ENCODE results near the gene ACKR3. TPM values are rescaled to one million over a fixed set of nuclear protein-coding genes. Genes with fewer than 3 reads are reported as not detected.

ACKR3 gene
- polyA plus RNA-seq, 1 experiment, result 6.6 TPM

GRCh38 chr2:236616624-236617023 is 47.0 kb downstream of the ACKR3 start:
- no peaks in the 10 kb centered on the region for H3K36me3 ChIP-seq (ENCODE audit: control insufficient read depth, insufficient read depth, low read length)
- ChIA-PET CTCF (interaction anchor here (1.4 kb wide), 1 partner anchor 9 kb away, joined by 3 read pairs; no protein-coding TSS in a partner anchor), POLR2A (no interaction called here)
- H3K27me3 ChIP-seq (ENCODE audit: control insufficient read depth, insufficient read depth, low read length), result peaks cover 3% of the 10 kb centered on the region
- no peak for DNase-seq (ENCODE audit: low read depth)
- no peak overlapping the region for H3K4me3 ChIP-seq (ENCODE audit: low read depth, low read length)
- TF ChIP-seq, protein P1, sequence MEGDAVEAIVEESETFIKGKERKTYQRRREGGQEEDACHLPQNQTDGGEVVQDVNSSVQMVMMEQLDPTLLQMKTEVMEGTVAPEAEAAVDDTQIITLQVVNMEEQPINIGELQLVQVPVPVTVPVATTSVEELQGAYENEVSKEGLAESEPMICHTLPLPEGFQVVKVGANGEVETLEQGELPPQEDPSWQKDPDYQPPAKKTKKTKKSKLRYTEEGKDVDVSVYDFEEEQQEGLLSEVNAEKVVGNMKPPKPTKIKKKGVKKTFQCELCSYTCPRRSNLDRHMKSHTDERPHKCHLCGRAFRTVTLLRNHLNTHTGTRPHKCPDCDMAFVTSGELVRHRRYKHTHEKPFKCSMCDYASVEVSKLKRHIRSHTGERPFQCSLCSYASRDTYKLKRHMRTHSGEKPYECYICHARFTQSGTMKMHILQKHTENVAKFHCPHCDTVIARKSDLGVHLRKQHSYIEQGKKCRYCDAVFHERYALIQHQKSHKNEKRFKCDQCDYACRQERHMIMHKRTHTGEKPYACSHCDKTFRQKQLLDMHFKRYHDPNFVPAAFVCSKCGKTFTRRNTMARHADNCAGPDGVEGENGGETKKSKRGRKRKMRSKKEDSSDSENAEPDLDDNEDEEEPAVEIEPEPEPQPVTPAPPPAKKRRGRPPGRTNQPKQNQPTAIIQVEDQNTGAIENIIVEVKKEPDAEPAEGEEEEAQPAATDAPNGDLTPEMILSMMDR (IDR thresholded peaks at IDR 0.05; ENCODE audit: insufficient read depth, low read depth, low read length), result no peak

- POLR2A ChIA-PET, result no interaction called here
Measured at GRCh38 chr2:236617221-236617737, 47.7 kb downstream of the ACKR3 start.

DNA sequence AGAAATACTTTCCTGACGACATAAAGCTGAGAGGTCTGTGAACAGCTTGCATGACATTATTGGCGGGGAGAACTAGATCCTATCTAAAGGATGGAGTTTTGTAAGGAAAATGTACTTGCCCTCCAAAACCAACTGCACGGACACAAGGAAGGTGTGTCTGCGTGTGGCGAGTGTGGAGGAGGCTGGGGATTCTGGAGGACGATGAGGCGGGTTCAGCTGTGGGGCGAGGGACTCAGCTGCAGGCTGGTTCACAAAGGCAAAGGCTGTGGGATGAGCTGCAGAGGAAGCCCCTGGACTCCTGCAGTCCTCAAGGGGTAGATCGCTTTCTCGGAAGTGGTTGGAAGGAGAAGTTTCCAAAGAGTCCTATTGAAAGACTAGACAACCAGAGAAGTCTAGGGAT is 48.2 kb downstream of the ACKR3 start:
- Histone ChIP-seq H3K4me3 (ENCODE audit: low read depth, low read length) (no peak overlapping the region), H3K27me3 (ENCODE audit: control insufficient read depth, insufficient read depth, low read length) (peaks cover 4% of the 10 kb centered on the region), H3K36me3 (ENCODE audit: control insufficient read depth, insufficient read depth, low read length) (no peaks in the 10 kb centered on the region)
- CTCF ChIA-PET, result interaction anchor here (1.3 to 1.4 kb wide), 2 partner anchors 8 to 10 kb away, joined by 3 read pairs; no protein-coding TSS in a partner anchor
- POLR2A ChIA-PET, result no interaction called here
- no peak for DNase-seq (ENCODE audit: low read depth)
- TF ChIP-seq, protein P1 (IDR thresholded peaks at IDR 0.05; ENCODE audit: insufficient read depth, low read depth, low read length), result no peak

More at GRCh38 chr2:236617221-236617737, 47.7 kb downstream of the ACKR3 start:
- CTCF ChIA-PET, result interaction anchor here (1.3 to 1.4 kb wide), 2 partner anchors 8 to 9 kb away, joined by 3 read pairs; no protein-coding TSS in a partner anchor
- H3K36me3 ChIP-seq (ENCODE audit: control insufficient read depth, insufficient read depth, low read length), result no peaks in the 10 kb centered on the region
- no peak overlapping the region for H3K4me3 ChIP-seq (ENCODE audit: low read depth, low read length)
- DNase-seq (ENCODE audit: low read depth), result no peak
- H3K27me3 ChIP-seq (ENCODE audit: control insufficient read depth, insufficient read depth, low read length), result peaks cover 3% of the 10 kb centered on the region
- TF ChIP-seq, protein P1 (IDR thresholded peaks at IDR 0.05; ENCODE audit: insufficient read depth, low read depth, low read length), result no peak

DNA sequence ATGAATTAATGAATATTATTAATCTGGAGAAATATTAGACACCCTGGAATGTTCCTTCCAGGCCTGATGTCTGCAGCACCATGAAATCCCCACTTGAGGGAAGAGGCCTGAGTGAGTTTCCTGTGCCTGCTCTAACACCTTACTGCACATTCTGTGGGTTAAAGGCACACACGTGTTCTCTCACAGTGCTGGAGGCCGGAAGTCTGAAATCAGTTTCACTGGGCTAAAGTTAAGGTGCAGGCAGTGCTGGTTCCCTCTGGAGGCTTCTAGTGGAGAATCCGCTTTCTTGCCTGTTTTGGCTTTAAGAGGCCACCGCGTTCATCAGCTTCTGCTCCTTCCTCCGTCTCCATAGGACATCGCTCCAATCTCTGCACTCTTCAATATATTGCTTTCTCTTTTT is 48.7 kb downstream of the ACKR3 start:
- no peak for DNase-seq (ENCODE audit: low read depth)
- TF ChIP-seq, protein P1 (IDR thresholded peaks at IDR 0.05; ENCODE audit: insufficient read depth, low read depth, low read length), result no peak
- ChIA-PET CTCF (interaction anchor here (1.3 to 2.0 kb wide), 2 partner anchors 10 kb away, joined by 3 to 6 read pairs; no protein-coding TSS in a partner anchor), POLR2A (no interaction called here)
- Histone ChIP-seq H3K27me3 (ENCODE audit: control insufficient read depth, insufficient read depth, low read length) (peaks cover 4% of the 10 kb centered on the region), H3K4me3 (ENCODE audit: low read depth, low read length) (no peak overlapping the region), H3K36me3 (ENCODE audit: control insufficient read depth, insufficient read depth, low read length) (no peaks in the 10 kb centered on the region)

GRCh38 chr2:236619910-236620612 is 50.4 kb downstream of the ACKR3 start:
- H3K27me3 ChIP-seq (ENCODE audit: control insufficient read depth, insufficient read depth, low read length), result peaks cover 4% of the 10 kb centered on the region
- no peaks in the 10 kb centered on the region for H3K36me3 ChIP-seq (ENCODE audit: control insufficient read depth, insufficient read depth, low read length)
- TF ChIP-seq, protein P1 (IDR thresholded peaks at IDR 0.05; ENCODE audit: insufficient read depth, low read depth, low read length), result no peak
- ChIA-PET POLR2A (no interaction called here), CTCF (interaction anchor here (2.0 kb wide), 1 partner anchor 11 kb away, joined by 6 read pairs; no protein-coding TSS in a partner anchor)
- H3K4me3 ChIP-seq (ENCODE audit: low read depth, low read length), result no peak overlapping the region
- DNase-seq (ENCODE audit: low read depth), result no peak
